GM18507 (cell line): Measurements from ENCODE around the gene PHACTR2.
"Not testable (repeated sequence)": the region's sequence is repeated elsewhere in the genome, so short reads cannot be mapped to it uniquely, and the experiment has no call there.

Experiments used
- DNase-seq: peaks from one replicate; pipeline ENCODE4 v3.0.0; 2011; ENCODE audit warnings: low read depth; ENCODE audit not compliant: insufficient read length; ENCODE audit errors: extremely low spot score
- FAIRE-seq: peaks from 2 replicates; lab custom pipeline; 2011; peaks lifted over from hg19 to GRCh38; lab: Jason Lieb, UNC

The PHACTR2 gene

GRCh38 chr6:143733510-143733909 is 55.7 kb downstream of the PHACTR2 start:
- no peak for FAIRE-seq

GRCh38 chr6:143734641-143735063 is 56.9 kb downstream of the PHACTR2 start:
- DNase-seq (no peak), FAIRE-seq (no peak)

More at GRCh38 chr6:143733510-143733909, 55.7 kb downstream of the PHACTR2 start:
- DNase-seq = no peak

GRCh38 chr6:143738072-143738690 is 60.4 kb downstream of the PHACTR2 start:
- FAIRE-seq = not testable (repeated sequence)

GRCh38 chr6:143739341-143739851 is 61.6 kb downstream of the PHACTR2 start:
- FAIRE-seq = no peak
- DNase-seq = no peak

More at GRCh38 chr6:143738072-143738690, 60.4 kb downstream of the PHACTR2 start:
- DNase-seq = not testable (repeated sequence)

- FAIRE-seq = no peak
These were observed 62.4 kb downstream of the PHACTR2 start for GRCh38 chr6:143740213-143740612.

GRCh38 chr6:143741480-143741879 is 63.7 kb downstream of the PHACTR2 start:
- DNase-seq = no peak
- no peak for FAIRE-seq

More at GRCh38 chr6:143740213-143740612, 62.4 kb downstream of the PHACTR2 start:
- DNase-seq = no peak

- DNase-seq (no peak), FAIRE-seq (no peak)
These were observed 64.5 kb downstream of the PHACTR2 start for GRCh38 chr6:143742070-143742954.

GRCh38 chr6:143742955-143743255 is 65.1 kb downstream of the PHACTR2 start:
- DNase-seq = no peak
- FAIRE-seq = no peak

GRCh38 chr6:143743301-143744166 is 65.8 kb downstream of the PHACTR2 start:
- DNase-seq = no peak
- no peak for FAIRE-seq

- no peak for FAIRE-seq
These were observed 66.9 kb downstream of the PHACTR2 start for GRCh38 chr6:143744551-143745165.

GRCh38 chr6:143745166-143746133 is 67.7 kb downstream of the PHACTR2 start:
- no peak for FAIRE-seq
- DNase-seq = no peak

More at GRCh38 chr6:143744551-143745165, 66.9 kb downstream of the PHACTR2 start:
- DNase-seq = no peak

GRCh38 chr6:143746202-143747119 is 68.7 kb downstream of the PHACTR2 start:
- DNase-seq (no peak), FAIRE-seq (no peak)

GRCh38 chr6:143747347-143747842 is 69.6 kb downstream of the PHACTR2 start:
- DNase-seq = no peak
- no peak for FAIRE-seq

GRCh38 chr6:143749891-143750290 is 72.1 kb downstream of the PHACTR2 start:
- FAIRE-seq (no peak), DNase-seq (no peak)

GRCh38 chr6:143750877-143751276 is 73.1 kb downstream of the PHACTR2 start:
- DNase-seq (no peak), FAIRE-seq (no peak)

GRCh38 chr6:143752459-143752858 is 74.7 kb downstream of the PHACTR2 start:
- DNase-seq (no peak), FAIRE-seq (no peak)

GRCh38 chr6:143753678-143754077 is 75.9 kb downstream of the PHACTR2 start:
- FAIRE-seq (no peak), DNase-seq (no peak)
